GM12878 (cell line): ENCODE data around the gene NPW. TPM values are rescaled to one million over a fixed set of nuclear protein-coding genes. Genes with fewer than 3 reads are reported as not detected.

ENCODE experiments used
- ATAC-seq: fragments of 200-7000 bp; cut with Tn5 transposase; 3 replicates; pipeline ENCODE4 v1.9.1; 2020; ENCODE audit warnings: mild to moderate bottlenecking, moderate library complexity
- BruUV-seq: library from RNA; stranded (reverse); fragments of 400-500 nt; replicated peaks from 2 replicates; lab custom pipeline; 2021; lab: Mats Ljungman, UMichigan
- CTCF ChIA-PET: fragments of 300-600 bp; sonication (Branson Sonifier 250); formaldehyde crosslinking; extraction: SDS; loops from one replicate; lab custom pipeline; 2021; ENCODE audit warnings: inconsistent platforms; lab: Yijun Ruan, JAX
- POLR2A ChIA-PET: fragments of 350-600 bp; formaldehyde crosslinking; extraction: SDS; loops from one replicate; lab custom pipeline; 2021; ENCODE audit warnings: inconsistent platforms; lab: Charles Lee
- RAD21 ChIA-PET: fragments of 300-600 bp; sonication (Branson Sonifier 250); formaldehyde crosslinking; loops from one replicate; lab custom pipeline; 2023; ENCODE audit warnings: antibody characterized with exemption; ENCODE audit not compliant: unreplicated experiment; lab: Charles Lee
- SMC1A ChIA-PET: fragments of 300-600 bp; sonication (Branson Sonifier 250); formaldehyde crosslinking; loops from one replicate; lab custom pipeline; 2023; ENCODE audit not compliant: unreplicated experiment, uncharacterized antibody; lab: Charles Lee
- DNase-seq: peaks from one replicate; pipeline ENCODE4 v3.0.0-alpha.2; 2011; ENCODE audit warnings: low read depth, low spot score
- FAIRE-seq: peaks from 3 replicates; lab custom pipeline; 2011; peaks lifted over from hg19 to GRCh38; lab: Jason Lieb, UNC
- H2AFZ ChIP-seq: 2 replicates; pipeline ENCODE4 v1.6.0; 2011; ENCODE audit warnings: low read depth, low read length, control low read depth; ENCODE audit not compliant: control insufficient read depth
- H3K27ac ChIP-seq: 2 replicates; pipeline ENCODE4 v1.5.1; 2011; ENCODE audit warnings: control low read depth; ENCODE audit not compliant: control insufficient read depth, insufficient read depth
- H3K27me3 ChIP-seq, 2 experiments: replicated peaks in 1 of 2; 2 replicates each; pipeline versions ENCODE4 v1.6.0 to v1.6.1; 2011; ENCODE audit warnings: low read length in 1 of 2; ENCODE audit not compliant: control insufficient read depth in 2 of 2, insufficient read depth in 2 of 2
- H3K36me3 ChIP-seq, 2 experiments: 2 replicates each; pipeline ENCODE4 v1.5.1; 2011; ENCODE audit warnings: low read length in 1 of 2; ENCODE audit not compliant: control insufficient read depth in 2 of 2, insufficient read depth in 2 of 2
- H3K4me1 ChIP-seq: 2 replicates; pipeline ENCODE4 v1.6.1; 2011; ENCODE audit warnings: mild to moderate bottlenecking, low read length, moderate library complexity, mixed read lengths; ENCODE audit not compliant: control insufficient read depth, insufficient read depth
- H3K4me2 ChIP-seq: 2 replicates; pipeline ENCODE4 v1.6.0; 2011; ENCODE audit warnings: control low read depth; ENCODE audit not compliant: control insufficient read depth, insufficient read depth
- H3K4me3 ChIP-seq: fragments of 200-600 bp; sonication (generic); 2 replicates; pipeline ENCODE4 v1.5.1; 2016
- H3K79me2 ChIP-seq: 2 replicates; pipeline ENCODE4 v1.6.0; 2011; ENCODE audit warnings: low read length; ENCODE audit not compliant: control insufficient read depth, insufficient read depth
- H3K9ac ChIP-seq: 2 replicates; pipeline ENCODE4 v1.8.0; 2011; ENCODE audit warnings: low read length, control low read depth, mixed read lengths; ENCODE audit not compliant: control insufficient read depth, insufficient read depth
- H3K9me3 ChIP-seq: replicated peaks from 3 replicates; pipeline ENCODE4 v1.5.1; 2011; ENCODE audit warnings: mild to moderate bottlenecking, low read length; ENCODE audit not compliant: control insufficient read depth, insufficient read depth
- H4K20me1 ChIP-seq: 2 replicates; pipeline ENCODE4 v1.6.0; 2011; ENCODE audit not compliant: control insufficient read depth, insufficient read depth
- BMI1 ChIP-seq: fragments of 450-650 bp; IDR thresholded peaks from 2 replicates; pipeline ENCODE4 v1.6.1; 2016; ENCODE audit warnings: mild to moderate bottlenecking, moderate library complexity, borderline replicate concordance
- CEBPB ChIP-seq, 2 experiments: fragments of 150-350 bp in 1 of 2; IDR thresholded peaks; 2 replicates each; pipeline ENCODE4 v1.6.1; 2012 to 2014; ENCODE audit warnings: low read depth in 2 of 2, low read length in 2 of 2, borderline replicate concordance in 1 of 2, inconsistent platforms in 1 of 2
- EGR1 ChIP-seq, 2 experiments: IDR thresholded peaks; 1 replicate in 1 of 2; 2 replicates in 1 of 2; pipeline ENCODE4 v1.6.1; 2011 to 2012; ENCODE audit warnings: low read depth in 2 of 2, low read length in 2 of 2, borderline replicate concordance in 1 of 2, mild to moderate bottlenecking in 1 of 2, moderate library complexity in 1 of 2
- MXI1 ChIP-seq: fragments of 150-350 bp; IDR thresholded peaks from 2 replicates; pipeline ENCODE4 v1.6.1; 2011; ENCODE audit warnings: low read depth, mild to moderate bottlenecking, inconsistent platforms, low read length, improper control_type of control experiment
- PML ChIP-seq: IDR thresholded peaks from 2 replicates; pipeline ENCODE4 v1.6.1; 2012; ENCODE audit warnings: low read length, inconsistent platforms
- TBL1XR1 ChIP-seq: IDR thresholded peaks from 2 replicates; pipeline ENCODE4 v1.6.1; 2012; ENCODE audit warnings: low read depth, low read length, improper control_type of control experiment
- WGBS: methylation state at CpG from one replicate; pipeline ENCODE4 v1.1.6; 2016; ENCODE audit warnings: low lambda C conversion rate; ENCODE audit not compliant: insufficient replicate concordance, insufficient coverage; ENCODE audit errors: missing lambda C conversion rate; 5-methylcytosine and 5-hydroxymethylcytosine counted together
- in situ Hi-C: fragments of 300-500 bp; cut with MboI; formaldehyde crosslinking; loops from 9 replicates; pipeline ENCODE4 v1.14.3; 2018; ENCODE audit warnings: mixed read lengths
- intact Hi-C: fragments of 100-400 bp; cut with micrococcal nuclease; formaldehyde crosslinking; loops from one replicate; pipeline ENCODE4 v1.14.2; 2022; ENCODE audit not compliant: unreplicated experiment
- polyA plus RNA-seq, 11 experiments: library from polyadenylated mRNA; depleted of rRNA in 4 of 11; unstranded in 6 of 11; stranded (reverse) in 5 of 11; fragments of >200 nt; fragmentation: Nextera tagmentation in 4 of 11; fragmentation: Illumina TruSeq in 1 of 11; extraction: Ambion mirVana in 4 of 11; extraction: Trizol in 1 of 11; gene quantifications; 1 replicate in 1 of 11; 2 replicates in 10 of 11; pipeline versions ENCODE4 v1.2.1 to v1.2.3, GENCODE V29; 2011 to 2016; ENCODE audit warnings: inconsistent platforms in 2 of 11, missing spikeins in 2 of 11, low read depth in 1 of 11
- total RNA-seq, 4 experiments: library from RNA; depleted of rRNA in 3 of 4; stranded (reverse); fragments of >200 nt in 3 of 4; fragmentation: Illumina TruSeq in 1 of 4; extraction: Trizol in 1 of 4; gene quantifications; 2 replicates each; pipeline versions ENCODE4 v1.2.1 to v1.2.3, GENCODE V29; 2013 to 2021
- TF ChIP-seq, protein P1 (sequence below): fragments of 450-650 bp; IDR thresholded peaks from 2 replicates; pipeline ENCODE4 v1.6.1; 2017; ENCODE audit warnings: mild to moderate bottlenecking, moderate library complexity
- TF ChIP-seq, protein P2 (sequence below): IDR thresholded peaks from 2 replicates; pipeline ENCODE4 v1.6.1; 2012; ENCODE audit warnings: mild to moderate bottlenecking, low read depth, low read length

Gene NPW
- total and polyA plus RNA-seq, 10 of the 15 experiments (the other 5 are each of a cell fraction or from before 2014, with no cell fraction given), result 0.23 to 2.5 (median 0.98) TPM; not detected in 4

DNA sequence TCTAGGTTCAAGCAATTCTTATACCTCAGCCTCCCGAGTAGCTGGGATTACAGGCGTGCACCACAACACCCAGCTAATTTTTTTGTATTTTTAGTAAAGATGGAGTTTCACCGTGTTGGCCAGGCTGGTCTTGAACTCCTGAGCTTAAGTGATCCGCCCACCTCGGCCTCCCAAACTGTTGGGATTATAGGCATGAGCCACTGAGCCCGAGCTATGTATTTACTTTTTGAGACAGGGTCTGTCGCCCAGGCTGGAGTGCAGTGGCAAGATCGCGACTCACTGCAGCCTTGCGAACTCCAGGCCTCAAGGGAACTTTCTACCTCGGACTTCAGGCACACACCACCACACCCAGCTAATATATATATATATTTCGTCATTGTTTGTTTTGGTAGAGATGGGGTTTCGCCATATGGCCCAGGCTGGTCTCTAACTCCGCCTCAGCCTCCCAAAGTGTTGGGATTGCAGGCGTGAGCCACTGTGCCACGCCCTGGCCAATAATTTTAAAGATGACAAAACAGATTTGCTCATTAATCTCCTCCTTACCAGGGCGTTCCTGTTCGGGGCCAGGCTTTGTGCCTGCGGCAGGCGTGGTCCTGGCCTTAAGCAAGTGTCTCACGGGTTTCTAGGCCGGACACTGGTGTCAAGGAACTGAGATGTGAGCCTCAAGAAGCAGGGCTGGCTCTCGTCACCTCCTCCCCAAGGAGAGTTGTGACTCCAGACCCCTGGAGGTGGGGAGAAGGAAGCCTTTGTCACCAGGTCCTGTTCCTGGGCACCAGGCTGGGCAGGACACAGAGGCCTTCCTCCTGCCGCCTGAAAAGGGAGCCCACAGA lies 4.3 kb upstream of the NPW start:
- Histone ChIP-seq H2AFZ (no peak overlapping the region), H3K9ac (no peak overlapping the region), H3K4me3 (no peak overlapping the region), H3K4me1 (peaks cover 5% of the 10 kb centered on the region), H3K4me2 (no peak overlapping the region), H3K27me3 (peaks cover 3 to 8% of the 10 kb centered on the region in 2 experiments; a peak in 3 of 4 replicates), H3K9me3 (no peaks in the 10 kb centered on the region), H3K79me2 (peaks cover 4% of the 10 kb centered on the region), H3K27ac (no peak overlapping the region), H4K20me1 (no peaks in the 10 kb centered on the region), H3K36me3 (no peaks in the 10 kb centered on the region)
- intact Hi-C loops, result no loop called here
- FAIRE-seq (no peak), ATAC-seq (no peak), DNase-seq (no peak)
- ChIA-PET SMC1A (no interaction called here), RAD21 (interaction anchor here (2.4 kb wide), 1 partner anchor 125 kb away, joined by 9 read pairs; no protein-coding TSS in a partner anchor), CTCF (interaction anchor here (1.0 kb wide), 1 partner anchor 125 kb away, joined by 4 read pairs; no protein-coding TSS in a partner anchor), POLR2A (interaction anchor here (1.2 kb wide), 1 partner anchor 74 kb away, joined by 3 read pairs; no protein-coding TSS in a partner anchor)
- 69% methylated on average over 24 of the region's 24 CpGs for WGBS
- in situ Hi-C loops, result loop anchor here (10.0 kb wide), 1 partner anchor 479 kb away; no protein-coding TSS in a partner anchor
- no TSS peak for BruUV-seq
- TF ChIP-seq TBL1XR1, result no peak
- no peak for TF ChIP-seq PML
- no peak for TF ChIP-seq EGR1 (IDR thresholded peaks at IDR 0.05; ENCODE audit: borderline replicate concordance in 1 of 2, low read depth in 2 of 2, low read length in 2 of 2)
- TF ChIP-seq BMI1, result no peak
- no peak for TF ChIP-seq CEBPB (IDR thresholded peaks at IDR 0.05; ENCODE audit: borderline replicate concordance in 1 of 2, low read depth in 2 of 2, low read length in 2 of 2)
- TF ChIP-seq, protein P1, sequence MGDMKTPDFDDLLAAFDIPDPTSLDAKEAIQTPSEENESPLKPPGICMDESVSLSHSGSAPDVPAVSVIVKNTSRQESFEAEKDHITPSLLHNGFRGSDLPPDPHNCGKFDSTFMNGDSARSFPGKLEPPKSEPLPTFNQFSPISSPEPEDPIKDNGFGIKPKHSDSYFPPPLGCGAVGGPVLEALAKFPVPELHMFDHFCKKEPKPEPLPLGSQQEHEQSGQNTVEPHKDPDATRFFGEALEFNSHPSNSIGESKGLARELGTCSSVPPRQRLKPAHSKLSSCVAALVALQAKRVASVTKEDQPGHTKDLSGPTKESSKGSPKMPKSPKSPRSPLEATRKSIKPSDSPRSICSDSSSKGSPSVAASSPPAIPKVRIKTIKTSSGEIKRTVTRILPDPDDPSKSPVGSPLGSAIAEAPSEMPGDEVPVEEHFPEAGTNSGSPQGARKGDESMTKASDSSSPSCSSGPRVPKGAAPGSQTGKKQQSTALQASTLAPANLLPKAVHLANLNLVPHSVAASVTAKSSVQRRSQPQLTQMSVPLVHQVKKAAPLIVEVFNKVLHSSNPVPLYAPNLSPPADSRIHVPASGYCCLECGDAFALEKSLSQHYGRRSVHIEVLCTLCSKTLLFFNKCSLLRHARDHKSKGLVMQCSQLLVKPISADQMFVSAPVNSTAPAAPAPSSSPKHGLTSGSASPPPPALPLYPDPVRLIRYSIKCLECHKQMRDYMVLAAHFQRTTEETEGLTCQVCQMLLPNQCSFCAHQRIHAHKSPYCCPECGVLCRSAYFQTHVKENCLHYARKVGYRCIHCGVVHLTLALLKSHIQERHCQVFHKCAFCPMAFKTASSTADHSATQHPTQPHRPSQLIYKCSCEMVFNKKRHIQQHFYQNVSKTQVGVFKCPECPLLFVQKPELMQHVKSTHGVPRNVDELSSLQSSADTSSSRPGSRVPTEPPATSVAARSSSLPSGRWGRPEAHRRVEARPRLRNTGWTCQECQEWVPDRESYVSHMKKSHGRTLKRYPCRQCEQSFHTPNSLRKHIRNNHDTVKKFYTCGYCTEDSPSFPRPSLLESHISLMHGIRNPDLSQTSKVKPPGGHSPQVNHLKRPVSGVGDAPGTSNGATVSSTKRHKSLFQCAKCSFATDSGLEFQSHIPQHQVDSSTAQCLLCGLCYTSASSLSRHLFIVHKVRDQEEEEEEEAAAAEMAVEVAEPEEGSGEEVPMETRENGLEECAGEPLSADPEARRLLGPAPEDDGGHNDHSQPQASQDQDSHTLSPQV, result no peak
- TF ChIP-seq MXI1, result no peak
- TF ChIP-seq, protein P2, sequence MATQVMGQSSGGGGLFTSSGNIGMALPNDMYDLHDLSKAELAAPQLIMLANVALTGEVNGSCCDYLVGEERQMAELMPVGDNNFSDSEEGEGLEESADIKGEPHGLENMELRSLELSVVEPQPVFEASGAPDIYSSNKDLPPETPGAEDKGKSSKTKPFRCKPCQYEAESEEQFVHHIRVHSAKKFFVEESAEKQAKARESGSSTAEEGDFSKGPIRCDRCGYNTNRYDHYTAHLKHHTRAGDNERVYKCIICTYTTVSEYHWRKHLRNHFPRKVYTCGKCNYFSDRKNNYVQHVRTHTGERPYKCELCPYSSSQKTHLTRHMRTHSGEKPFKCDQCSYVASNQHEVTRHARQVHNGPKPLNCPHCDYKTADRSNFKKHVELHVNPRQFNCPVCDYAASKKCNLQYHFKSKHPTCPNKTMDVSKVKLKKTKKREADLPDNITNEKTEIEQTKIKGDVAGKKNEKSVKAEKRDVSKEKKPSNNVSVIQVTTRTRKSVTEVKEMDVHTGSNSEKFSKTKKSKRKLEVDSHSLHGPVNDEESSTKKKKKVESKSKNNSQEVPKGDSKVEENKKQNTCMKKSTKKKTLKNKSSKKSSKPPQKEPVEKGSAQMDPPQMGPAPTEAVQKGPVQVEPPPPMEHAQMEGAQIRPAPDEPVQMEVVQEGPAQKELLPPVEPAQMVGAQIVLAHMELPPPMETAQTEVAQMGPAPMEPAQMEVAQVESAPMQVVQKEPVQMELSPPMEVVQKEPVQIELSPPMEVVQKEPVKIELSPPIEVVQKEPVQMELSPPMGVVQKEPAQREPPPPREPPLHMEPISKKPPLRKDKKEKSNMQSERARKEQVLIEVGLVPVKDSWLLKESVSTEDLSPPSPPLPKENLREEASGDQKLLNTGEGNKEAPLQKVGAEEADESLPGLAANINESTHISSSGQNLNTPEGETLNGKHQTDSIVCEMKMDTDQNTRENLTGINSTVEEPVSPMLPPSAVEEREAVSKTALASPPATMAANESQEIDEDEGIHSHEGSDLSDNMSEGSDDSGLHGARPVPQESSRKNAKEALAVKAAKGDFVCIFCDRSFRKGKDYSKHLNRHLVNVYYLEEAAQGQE, result no peak
